IPS-20b (cell line): ENCODE results near the gene DPY19L1.
"Not testable (repeated sequence)": the region's sequence is repeated elsewhere in the genome, so short reads cannot be mapped to it uniquely, and the experiment has no call there.

Experiments used
- H3K27ac ChIP-seq: one replicate; pipeline ENCODE4 v1.5.1; 2013; ENCODE audit warnings: low read length
- H3K27me3 ChIP-seq: 2 replicates; pipeline ENCODE4 v1.6.1; 2013; ENCODE audit warnings: mild to moderate bottlenecking, low read length, inconsistent platforms; ENCODE audit not compliant: insufficient read depth
- H3K36me3 ChIP-seq: 2 replicates; pipeline ENCODE4 v1.6.1; 2013; ENCODE audit warnings: low read depth, mild to moderate bottlenecking, inconsistent platforms, low read length, moderate library complexity; ENCODE audit not compliant: insufficient read depth
- H3K4me1 ChIP-seq: 2 replicates; pipeline ENCODE4 v1.6.1; 2013; ENCODE audit warnings: mild to moderate bottlenecking, control low read depth, inconsistent platforms, low read length, moderate library complexity; ENCODE audit not compliant: insufficient read depth
- H3K4me3 ChIP-seq: 2 replicates; pipeline ENCODE4 v1.5.1; 2013; ENCODE audit warnings: mild to moderate bottlenecking, low read length, inconsistent platforms
- H3K9ac ChIP-seq: 2 replicates; pipeline ENCODE4 v1.6.1; 2013; ENCODE audit warnings: low read depth, mild to moderate bottlenecking, inconsistent platforms, low read length, moderate library complexity
- H3K9me3 ChIP-seq: 2 replicates; pipeline ENCODE4 v1.6.1; 2013; ENCODE audit warnings: mild to moderate bottlenecking, low read depth, low read length, inconsistent platforms; ENCODE audit not compliant: insufficient read depth

Gene DPY19L1

DNA sequence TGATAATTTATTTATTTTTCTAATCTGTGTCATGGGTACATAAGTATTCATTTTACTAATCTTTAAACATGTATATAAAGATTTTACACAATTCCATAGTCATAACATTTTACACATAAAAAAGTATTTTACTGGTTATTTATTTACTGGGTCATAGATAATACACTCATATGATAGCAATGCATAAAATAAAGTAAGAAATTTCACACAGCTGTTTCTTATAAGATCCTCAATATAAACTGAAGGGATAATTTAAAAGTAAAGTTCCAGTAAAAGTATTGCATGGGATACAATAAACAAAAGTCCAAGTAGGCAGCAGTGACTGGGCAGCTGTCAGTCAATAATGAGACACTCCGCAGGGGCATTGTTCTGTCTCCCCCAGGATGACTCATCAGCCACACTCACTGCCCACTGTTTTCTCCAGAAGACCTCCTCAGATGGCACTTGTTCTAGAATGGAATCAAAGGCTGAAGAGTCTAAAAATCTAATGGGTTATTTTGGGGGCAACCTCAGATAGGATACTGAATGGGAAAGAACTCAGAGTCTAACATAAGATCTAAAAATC lies 32.7 kb downstream of the DPY19L1 start:
- Histone ChIP-seq H3K36me3 (no peaks in the 10 kb centered on the region), H3K9ac (no peak overlapping the region), H3K9me3 (no peaks in the 10 kb centered on the region), H3K4me1 (peaks cover 3% of the 10 kb centered on the region; the same call in 1 of the 2 replicates), H3K27ac (no peak overlapping the region), H3K27me3 (no peaks in the 10 kb centered on the region), H3K4me3 (no peak overlapping the region)

- Histone ChIP-seq H3K27me3 (no peaks in the 10 kb centered on the region), H3K9me3 (no peaks in the 10 kb centered on the region), H3K4me1 (peaks cover 3% of the 10 kb centered on the region; the same call in 1 of the 2 replicates), H3K9ac (no peak overlapping the region), H3K27ac (no peak overlapping the region), H3K4me3 (no peak overlapping the region), H3K36me3 (no peaks in the 10 kb centered on the region)
Measured at GRCh38 chr7:35003679-35004303, 33.5 kb downstream of the DPY19L1 start.

DNA sequence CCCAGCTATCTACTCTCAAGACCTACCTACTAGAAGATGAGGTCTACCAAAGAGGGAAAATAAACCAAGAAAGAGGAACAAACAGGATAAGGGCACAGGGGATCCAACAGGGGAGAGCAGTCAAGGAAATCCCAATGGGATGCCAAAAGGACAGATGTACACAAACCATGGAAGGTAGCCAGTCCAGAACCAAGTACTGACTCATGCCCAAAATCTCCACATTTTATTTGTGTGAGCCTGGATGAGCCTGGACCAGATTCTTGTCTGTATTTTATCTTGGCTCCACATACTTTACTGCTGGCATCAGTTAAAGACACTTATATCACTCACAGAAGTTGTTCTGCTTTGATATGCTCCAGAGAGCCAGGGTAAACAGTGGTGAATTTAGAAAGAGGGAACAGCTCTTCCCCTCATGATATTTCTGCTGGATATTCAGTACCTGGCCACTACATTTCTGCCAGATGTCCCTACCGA lies 34.1 kb downstream of the DPY19L1 start:
- H3K27ac ChIP-seq, H3K4me1 ChIP-seq, H3K36me3 ChIP-seq, H3K27me3 ChIP-seq, H3K4me3 ChIP-seq, H3K9ac ChIP-seq, H3K9me3 ChIP-seq: not testable (repeated sequence)

DNA sequence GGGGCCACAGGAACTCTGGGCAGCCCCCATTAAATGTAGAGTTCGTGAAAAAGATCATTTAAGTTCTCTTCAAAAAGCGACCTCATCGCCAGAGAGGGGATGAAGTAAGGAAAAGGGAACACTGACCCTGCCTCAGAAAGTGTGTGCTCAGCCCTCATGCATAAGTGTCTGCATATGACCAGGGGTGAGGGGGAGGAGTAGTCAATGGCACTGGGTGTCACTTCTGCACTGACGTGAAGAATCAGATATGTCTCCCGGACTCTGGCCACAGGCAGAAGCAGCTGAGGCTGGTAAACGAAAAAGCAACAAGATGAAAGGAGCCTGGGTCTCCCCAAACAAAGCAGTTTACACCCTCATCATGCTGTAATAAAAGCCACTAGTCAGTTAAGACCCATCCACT lies 39.0 kb downstream of the DPY19L1 start:
- H3K9ac ChIP-seq, H3K27me3 ChIP-seq, H3K9me3 ChIP-seq, H3K4me1 ChIP-seq, H3K4me3 ChIP-seq, H3K27ac ChIP-seq, H3K36me3 ChIP-seq: not testable (repeated sequence)

DNA sequence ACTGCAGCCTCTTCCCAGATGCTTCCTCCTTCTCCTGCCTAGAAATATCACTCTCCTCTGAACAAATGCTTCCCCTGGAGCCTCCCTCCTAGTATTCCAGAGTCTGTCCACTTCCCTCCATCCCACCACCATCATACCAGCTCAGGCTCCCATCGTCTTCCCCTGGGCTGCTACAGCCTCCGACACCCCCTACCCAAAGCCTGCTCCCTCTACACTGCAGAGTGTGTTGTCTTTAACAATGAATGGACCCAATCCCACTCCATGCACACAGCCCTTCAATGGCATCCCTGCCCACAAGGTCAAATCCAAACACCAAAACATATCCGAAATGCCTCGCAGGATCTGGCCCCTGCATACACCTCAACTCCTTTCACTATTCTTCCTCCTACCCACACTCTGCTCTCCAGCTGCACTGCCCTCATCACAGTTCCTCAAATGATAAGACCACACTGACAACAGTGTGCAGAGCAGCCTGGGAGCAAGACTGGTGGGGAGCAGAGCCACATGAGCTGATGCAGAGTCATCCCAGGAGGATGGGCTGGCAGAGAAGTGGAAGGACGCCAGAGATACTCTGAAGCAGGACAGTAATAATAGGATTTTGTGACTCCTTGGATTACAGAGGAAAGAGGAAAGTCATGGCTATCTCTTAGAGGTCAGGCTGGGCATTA lies 40.7 kb downstream of the DPY19L1 start:
- not testable (repeated sequence) for H3K36me3 ChIP-seq, H3K4me3 ChIP-seq, H3K9ac ChIP-seq, H3K27me3 ChIP-seq, H3K9me3 ChIP-seq, H3K27ac ChIP-seq, H3K4me1 ChIP-seq

DNA sequence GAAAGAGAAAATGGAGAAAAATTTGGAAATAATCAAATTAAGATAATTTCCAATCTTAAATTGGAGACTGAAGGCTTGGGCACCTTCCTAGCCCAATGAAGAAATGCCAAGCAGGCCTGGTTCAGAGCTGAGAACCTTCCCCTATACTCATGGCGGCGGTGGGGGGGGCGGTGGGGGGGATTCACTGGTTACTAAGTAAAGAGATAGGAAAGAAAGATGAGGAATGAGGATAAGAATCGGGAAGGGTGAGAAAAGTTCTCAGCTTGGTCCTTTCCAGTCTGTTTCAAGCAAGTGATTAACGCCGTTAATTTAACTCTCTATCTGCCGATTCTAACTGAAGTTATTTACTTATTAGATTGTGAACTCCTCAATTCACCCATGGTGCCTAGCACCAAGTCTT lies 41.5 kb downstream of the DPY19L1 start:
- Histone ChIP-seq H3K9ac (no peak overlapping the region), H3K36me3 (no peaks in the 10 kb centered on the region), H3K4me3 (no peak overlapping the region), H3K27me3 (no peaks in the 10 kb centered on the region), H3K4me1 (no peaks in the 10 kb centered on the region), H3K9me3 (no peaks in the 10 kb centered on the region), H3K27ac (no peak overlapping the region)

DNA sequence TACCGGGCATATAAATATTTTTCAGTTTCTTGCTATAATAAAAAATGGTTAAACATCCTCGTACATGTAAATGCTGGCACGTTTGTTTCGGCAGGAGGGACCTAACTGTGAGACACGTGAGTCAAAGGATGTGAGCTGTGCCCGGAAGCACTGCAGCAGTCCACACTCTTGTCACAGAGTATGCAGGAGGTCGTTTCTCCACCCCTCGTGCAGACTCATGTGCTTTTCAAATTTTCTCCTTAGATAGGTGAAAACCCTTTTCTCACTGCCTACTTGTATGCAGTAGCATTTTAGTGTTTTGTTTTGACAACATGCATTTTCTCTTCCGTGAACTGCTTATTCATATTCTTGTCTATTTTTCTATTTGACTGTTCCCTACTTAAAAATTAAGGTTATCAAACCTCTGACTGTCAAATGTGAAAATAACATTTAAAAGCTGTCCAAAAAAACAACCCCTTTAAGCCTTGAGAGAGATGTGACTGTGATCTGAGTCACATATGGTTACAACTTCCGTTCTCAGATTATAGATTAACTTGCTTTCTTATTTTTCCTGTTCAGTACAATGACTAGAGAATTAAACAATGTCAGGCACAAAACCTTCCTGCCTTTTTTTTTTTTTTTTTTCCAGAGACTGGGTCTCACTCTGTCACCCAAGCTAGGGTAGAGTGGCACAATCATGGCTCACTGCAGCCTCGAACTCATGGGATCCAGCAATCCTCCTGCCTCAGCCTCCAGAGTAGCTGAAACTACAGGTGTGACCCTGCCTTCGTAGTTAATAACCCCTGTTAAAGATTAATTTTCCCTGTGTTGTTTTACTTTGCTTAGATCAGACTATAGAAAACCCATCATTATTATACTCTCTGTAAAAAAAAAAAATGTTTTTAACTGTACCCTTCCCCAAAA lies 45.1 kb downstream of the DPY19L1 start:
- Histone ChIP-seq H3K9ac (no peak overlapping the region), H3K4me3 (no peak overlapping the region), H3K27me3 (no peaks in the 10 kb centered on the region), H3K36me3 (no peaks in the 10 kb centered on the region), H3K9me3 (no peaks in the 10 kb centered on the region), H3K4me1 (no peaks in the 10 kb centered on the region), H3K27ac (no peak overlapping the region)

- H3K4me3 ChIP-seq, H3K9ac ChIP-seq, H3K27ac ChIP-seq, H3K27me3 ChIP-seq, H3K9me3 ChIP-seq, H3K36me3 ChIP-seq, H3K4me1 ChIP-seq: not testable (repeated sequence)
Measured at GRCh38 chr7:34988442-34989125, 48.7 kb downstream of the DPY19L1 start.

DNA sequence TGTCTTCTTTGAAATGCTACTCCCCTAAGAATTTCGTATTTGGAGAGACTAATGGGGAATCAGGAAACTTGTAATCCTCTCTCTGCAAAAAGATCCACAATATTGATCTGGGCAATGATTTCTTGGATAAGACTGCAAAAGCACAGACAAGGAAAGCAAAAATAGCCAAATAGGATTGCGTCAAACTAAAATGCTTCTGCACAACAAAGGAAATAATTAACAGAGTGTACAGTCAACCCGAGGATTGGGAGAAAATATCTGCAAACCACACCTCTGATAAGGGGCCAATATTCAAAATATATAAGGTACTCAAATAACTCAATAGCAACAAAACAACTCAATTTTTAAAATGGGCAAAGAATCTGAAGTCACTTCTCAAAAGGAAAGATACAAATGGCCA lies 52.1 kb downstream of the DPY19L1 start:
- H3K27ac ChIP-seq, H3K27me3 ChIP-seq, H3K9ac ChIP-seq: not testable (repeated sequence)

DNA sequence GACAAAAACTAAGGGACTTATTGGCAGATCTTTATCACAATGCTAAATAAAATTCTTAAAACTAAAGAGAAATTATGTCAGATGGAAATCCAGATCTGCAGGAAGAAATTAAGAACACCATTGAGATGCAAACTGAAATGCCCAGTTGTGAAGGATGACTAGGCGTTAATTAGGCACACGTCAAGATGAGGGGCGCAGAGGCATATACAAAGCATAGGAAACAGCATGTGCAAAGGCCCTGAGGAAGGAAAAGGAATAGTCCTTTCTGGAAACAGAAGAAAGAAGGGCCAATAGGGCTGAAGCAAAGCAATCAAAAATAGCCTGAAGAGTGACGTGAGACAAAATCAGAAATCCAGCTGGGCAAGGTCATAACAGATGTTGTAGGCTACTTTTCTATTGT lies 53.1 kb downstream of the DPY19L1 start:
- H3K27me3 ChIP-seq, H3K4me3 ChIP-seq, H3K4me1 ChIP-seq, H3K36me3 ChIP-seq, H3K27ac ChIP-seq, H3K9ac ChIP-seq, H3K9me3 ChIP-seq: not testable (repeated sequence)

More for the DNA sequence above, 52.1 kb downstream of the DPY19L1 start:
- not testable (repeated sequence) for H3K4me3 ChIP-seq, H3K4me1 ChIP-seq, H3K9me3 ChIP-seq, H3K36me3 ChIP-seq

- H3K27me3 ChIP-seq = no peaks in the 10 kb centered on the region
- H3K4me3 ChIP-seq = no peak overlapping the region
- no peaks in the 10 kb centered on the region for H3K4me1 ChIP-seq
- H3K9ac ChIP-seq = no peak overlapping the region
- no peaks in the 10 kb centered on the region for H3K36me3 ChIP-seq
- H3K27ac ChIP-seq = no peak overlapping the region
- no peaks in the 10 kb centered on the region for H3K9me3 ChIP-seq
Measured at GRCh38 chr7:34982371-34983019, 54.8 kb downstream of the DPY19L1 start.
